ENCODE results near the gene SMYD3.

DNA sequence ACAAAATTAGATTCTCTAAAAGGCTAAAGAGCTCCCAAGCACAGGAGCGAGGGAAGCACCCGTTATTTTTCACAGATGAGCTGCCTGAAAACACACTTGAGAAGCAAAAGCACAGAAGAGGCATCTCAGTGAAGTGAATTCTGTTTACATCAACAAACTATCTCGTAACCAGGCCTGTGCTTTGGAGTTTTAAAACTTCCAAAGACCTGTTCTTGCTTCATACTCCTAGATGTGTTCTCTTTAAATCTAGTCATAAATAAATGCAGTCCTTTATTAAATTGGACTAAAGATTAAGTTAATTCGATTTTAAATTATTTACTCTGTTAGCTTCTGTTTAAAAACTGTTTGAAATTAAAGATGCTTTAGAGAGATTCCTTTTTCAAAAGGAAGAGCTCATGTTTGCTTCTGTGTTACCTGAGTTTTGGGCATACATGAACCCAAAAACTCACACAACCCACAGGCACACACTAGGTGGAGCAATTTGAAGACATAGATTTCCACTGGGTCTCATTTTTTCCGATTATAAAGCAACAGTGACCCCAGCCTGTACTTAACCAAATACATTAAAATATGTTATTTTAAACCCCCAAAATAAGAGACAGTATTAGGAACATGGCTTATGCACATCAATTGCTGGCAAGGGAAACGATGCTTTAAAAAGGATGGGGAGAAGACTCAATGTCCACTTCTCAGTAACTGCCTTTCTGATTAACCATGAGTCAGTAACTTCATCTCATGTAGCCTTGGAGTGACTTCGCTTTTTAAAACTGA is 648.2 kb downstream of the SMYD3 start:
- TF ChIP-seq, protein P1, sequence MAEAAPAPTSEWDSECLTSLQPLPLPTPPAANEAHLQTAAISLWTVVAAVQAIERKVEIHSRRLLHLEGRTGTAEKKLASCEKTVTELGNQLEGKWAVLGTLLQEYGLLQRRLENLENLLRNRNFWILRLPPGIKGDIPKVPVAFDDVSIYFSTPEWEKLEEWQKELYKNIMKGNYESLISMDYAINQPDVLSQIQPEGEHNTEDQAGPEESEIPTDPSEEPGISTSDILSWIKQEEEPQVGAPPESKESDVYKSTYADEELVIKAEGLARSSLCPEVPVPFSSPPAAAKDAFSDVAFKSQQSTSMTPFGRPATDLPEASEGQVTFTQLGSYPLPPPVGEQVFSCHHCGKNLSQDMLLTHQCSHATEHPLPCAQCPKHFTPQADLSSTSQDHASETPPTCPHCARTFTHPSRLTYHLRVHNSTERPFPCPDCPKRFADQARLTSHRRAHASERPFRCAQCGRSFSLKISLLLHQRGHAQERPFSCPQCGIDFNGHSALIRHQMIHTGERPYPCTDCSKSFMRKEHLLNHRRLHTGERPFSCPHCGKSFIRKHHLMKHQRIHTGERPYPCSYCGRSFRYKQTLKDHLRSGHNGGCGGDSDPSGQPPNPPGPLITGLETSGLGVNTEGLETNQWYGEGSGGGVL (tag by site-specific recombination; IDR thresholded peaks at IDR 0.05), result no peak
- TF ChIP-seq, protein P2, sequence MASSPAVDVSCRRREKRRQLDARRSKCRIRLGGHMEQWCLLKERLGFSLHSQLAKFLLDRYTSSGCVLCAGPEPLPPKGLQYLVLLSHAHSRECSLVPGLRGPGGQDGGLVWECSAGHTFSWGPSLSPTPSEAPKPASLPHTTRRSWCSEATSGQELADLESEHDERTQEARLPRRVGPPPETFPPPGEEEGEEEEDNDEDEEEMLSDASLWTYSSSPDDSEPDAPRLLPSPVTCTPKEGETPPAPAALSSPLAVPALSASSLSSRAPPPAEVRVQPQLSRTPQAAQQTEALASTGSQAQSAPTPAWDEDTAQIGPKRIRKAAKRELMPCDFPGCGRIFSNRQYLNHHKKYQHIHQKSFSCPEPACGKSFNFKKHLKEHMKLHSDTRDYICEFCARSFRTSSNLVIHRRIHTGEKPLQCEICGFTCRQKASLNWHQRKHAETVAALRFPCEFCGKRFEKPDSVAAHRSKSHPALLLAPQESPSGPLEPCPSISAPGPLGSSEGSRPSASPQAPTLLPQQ (tag by site-specific recombination; IDR thresholded peaks at IDR 0.05), result no peak
- TF ChIP-seq ZNF404 (tag by site-specific recombination; IDR thresholded peaks at IDR 0.05), result no peak
- no peak for TF ChIP-seq ZNF366 (tag by site-specific recombination; conservative IDR thresholded peaks at IDR 0.05)
- TF ChIP-seq ZNF146 (tag by site-specific recombination; IDR thresholded peaks at IDR 0.05), result no peak
- TF ChIP-seq, protein P3, sequence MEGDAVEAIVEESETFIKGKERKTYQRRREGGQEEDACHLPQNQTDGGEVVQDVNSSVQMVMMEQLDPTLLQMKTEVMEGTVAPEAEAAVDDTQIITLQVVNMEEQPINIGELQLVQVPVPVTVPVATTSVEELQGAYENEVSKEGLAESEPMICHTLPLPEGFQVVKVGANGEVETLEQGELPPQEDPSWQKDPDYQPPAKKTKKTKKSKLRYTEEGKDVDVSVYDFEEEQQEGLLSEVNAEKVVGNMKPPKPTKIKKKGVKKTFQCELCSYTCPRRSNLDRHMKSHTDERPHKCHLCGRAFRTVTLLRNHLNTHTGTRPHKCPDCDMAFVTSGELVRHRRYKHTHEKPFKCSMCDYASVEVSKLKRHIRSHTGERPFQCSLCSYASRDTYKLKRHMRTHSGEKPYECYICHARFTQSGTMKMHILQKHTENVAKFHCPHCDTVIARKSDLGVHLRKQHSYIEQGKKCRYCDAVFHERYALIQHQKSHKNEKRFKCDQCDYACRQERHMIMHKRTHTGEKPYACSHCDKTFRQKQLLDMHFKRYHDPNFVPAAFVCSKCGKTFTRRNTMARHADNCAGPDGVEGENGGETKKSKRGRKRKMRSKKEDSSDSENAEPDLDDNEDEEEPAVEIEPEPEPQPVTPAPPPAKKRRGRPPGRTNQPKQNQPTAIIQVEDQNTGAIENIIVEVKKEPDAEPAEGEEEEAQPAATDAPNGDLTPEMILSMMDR (tag by site-specific recombination; IDR thresholded peaks at IDR 0.05), result no peak
- TF ChIP-seq ZFHX2 (tag by site-specific recombination; conservative IDR thresholded peaks at IDR 0.05), result no peak
- no peak for TF ChIP-seq ZNF214 (tag by site-specific recombination; IDR thresholded peaks at IDR 0.05; ENCODE audit: borderline replicate concordance)
- TF ChIP-seq MZF1 (tag by site-specific recombination; IDR thresholded peaks at IDR 0.05; ENCODE audit: borderline replicate concordance), result no peak
- no peak for TF ChIP-seq ZNF223 (tag by site-specific recombination; IDR thresholded peaks at IDR 0.05)
- TF ChIP-seq, protein P4, sequence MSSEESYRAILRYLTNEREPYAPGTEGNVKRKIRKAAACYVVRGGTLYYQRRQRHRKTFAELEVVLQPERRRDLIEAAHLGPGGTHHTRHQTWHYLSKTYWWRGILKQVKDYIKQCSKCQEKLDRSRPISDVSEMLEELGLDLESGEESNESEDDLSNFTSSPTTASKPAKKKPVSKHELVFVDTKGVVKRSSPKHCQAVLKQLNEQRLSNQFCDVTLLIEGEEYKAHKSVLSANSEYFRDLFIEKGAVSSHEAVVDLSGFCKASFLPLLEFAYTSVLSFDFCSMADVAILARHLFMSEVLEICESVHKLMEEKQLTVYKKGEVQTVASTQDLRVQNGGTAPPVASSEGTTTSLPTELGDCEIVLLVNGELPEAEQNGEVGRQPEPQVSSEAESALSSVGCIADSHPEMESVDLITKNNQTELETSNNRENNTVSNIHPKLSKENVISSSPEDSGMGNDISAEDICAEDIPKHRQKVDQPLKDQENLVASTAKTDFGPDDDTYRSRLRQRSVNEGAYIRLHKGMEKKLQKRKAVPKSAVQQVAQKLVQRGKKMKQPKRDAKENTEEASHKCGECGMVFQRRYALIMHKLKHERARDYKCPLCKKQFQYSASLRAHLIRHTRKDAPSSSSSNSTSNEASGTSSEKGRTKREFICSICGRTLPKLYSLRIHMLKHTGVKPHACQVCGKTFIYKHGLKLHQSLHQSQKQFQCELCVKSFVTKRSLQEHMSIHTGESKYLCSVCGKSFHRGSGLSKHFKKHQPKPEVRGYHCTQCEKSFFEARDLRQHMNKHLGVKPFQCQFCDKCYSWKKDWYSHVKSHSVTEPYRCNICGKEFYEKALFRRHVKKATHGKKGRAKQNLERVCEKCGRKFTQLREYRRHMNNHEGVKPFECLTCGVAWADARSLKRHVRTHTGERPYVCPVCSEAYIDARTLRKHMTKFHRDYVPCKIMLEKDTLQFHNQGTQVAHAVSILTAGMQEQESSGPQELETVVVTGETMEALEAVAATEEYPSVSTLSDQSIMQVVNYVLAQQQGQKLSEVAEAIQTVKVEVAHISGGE (tag by site-specific recombination; conservative IDR thresholded peaks at IDR 0.05; ENCODE audit: low read depth), result no peak
